Measurements from ENCODE around the gene WASF1. TPM values are rescaled to one million over a fixed set of nuclear protein-coding genes. Genes with fewer than 3 reads are reported as not detected.

WASF1 gene
- total RNA-seq, 1 experiment from 2014 or later, result 28.6 TPM

GRCh38 chr6:110098511-110099116, 80.9 kb downstream of the WASF1 start:
- Mint-ChIP-seq H3K4me1 (peaks cover 32 to 35% of the 10 kb centered on the region in 2 experiments), H3K27me3 (ENCODE audit: low read depth) (no peaks in the 10 kb centered on the region), H3K27ac (peak overlapping the region in 2 of 3 experiments; percentile 2 to 29; a peak in 3 of 7 replicates), H3K9me3 (no peaks in the 10 kb centered on the region), H3K4me3 (no peak overlapping the region), H3K36me3 (ENCODE audit: insufficient read depth in 1 of 3, low read depth in 3 of 3) (peaks cover 7 to 25% (median 21%) of the 10 kb centered on the region in 3 experiments; a peak in 6 of 7 replicates)
- Histone ChIP-seq H3T11ph (ENCODE audit: low read length) (no peak overlapping the region), H3K4ac (ENCODE audit: low read depth, low read length) (no peak overlapping the region), H3K4me1 (ENCODE audit: insufficient read depth, low read length) (no peaks in the 10 kb centered on the region), H2AK5ac (ENCODE audit: insufficient read length, low read length) (no peak overlapping the region), H3K9me3 (ENCODE audit: control insufficient read depth, low read depth, low read length) (no peaks in the 10 kb centered on the region), H2BK120ac (ENCODE audit: low read depth, low read length, poor library complexity, severe bottlenecking) (no peak overlapping the region), H3K4me2 (ENCODE audit: insufficient read depth, insufficient read length, low read length) (no peak overlapping the region), H2BK15ac (ENCODE audit: low read depth, low read length) (peak overlapping the region; percentile 81; the same call in 1 of the 2 replicates), H3K23me2 (ENCODE audit: insufficient read length, low read depth, low read length, poor library complexity, severe bottlenecking) (no peaks in the 10 kb centered on the region), H3K27ac (ENCODE audit: insufficient read length, low read depth, low read length) (no peak overlapping the region), H2AFZ (ENCODE audit: low read length) (no peak overlapping the region), H3K18ac (ENCODE audit: insufficient read length, low read depth, low read length) (no peak overlapping the region), H4K8ac (replicated peaks; ENCODE audit: insufficient read length, low read depth, low read length) (no peak overlapping the region), H3K79me1 (ENCODE audit: insufficient read depth, low read depth, low read length, poor library complexity, severe bottlenecking) (no peaks in the 10 kb centered on the region), H4K20me1 (ENCODE audit: control insufficient read depth, insufficient read depth, insufficient read length) (no peaks in the 10 kb centered on the region), H3K79me2 (ENCODE audit: insufficient read depth, low read length) (no peaks in the 10 kb centered on the region), H4K91ac (ENCODE audit: insufficient read length, low read depth, low read length) (no peak overlapping the region), H3K27me3 (ENCODE audit: insufficient read depth, low read length) (no peaks in the 10 kb centered on the region), H2BK5ac (ENCODE audit: insufficient read length, low read length) (no peak overlapping the region), H3K9ac (ENCODE audit: extremely low read depth, insufficient read length, low read length) (no peak overlapping the region), H3K14ac (ENCODE audit: insufficient read depth, low read length) (no peak overlapping the region), H4K5ac (ENCODE audit: insufficient read length, low read depth, low read length) (no peak overlapping the region), H2BK20ac (ENCODE audit: low read depth, low read length, poor library complexity, severe bottlenecking) (no peak overlapping the region), H2BK12ac (ENCODE audit: insufficient read length, low read depth, low read length) (no peak overlapping the region), H3K56ac (ENCODE audit: insufficient read length, low read depth, low read length) (no peak overlapping the region), H3K23ac (ENCODE audit: insufficient read length, low read depth, low read length) (no peak overlapping the region)
- no peak for TF ChIP-seq CTCF (conservative IDR thresholded peaks at IDR 0.05)
- no peak for DNase-seq
- no CpG with 5 or more reads among the region's 7 CpGs for WGBS (ENCODE audit: extremely low coverage, insufficient read length, low lambda C conversion rate)

All from H9 (cell line).